ENCODE data around the gene RPS16.

The RPS16 gene

DNA sequence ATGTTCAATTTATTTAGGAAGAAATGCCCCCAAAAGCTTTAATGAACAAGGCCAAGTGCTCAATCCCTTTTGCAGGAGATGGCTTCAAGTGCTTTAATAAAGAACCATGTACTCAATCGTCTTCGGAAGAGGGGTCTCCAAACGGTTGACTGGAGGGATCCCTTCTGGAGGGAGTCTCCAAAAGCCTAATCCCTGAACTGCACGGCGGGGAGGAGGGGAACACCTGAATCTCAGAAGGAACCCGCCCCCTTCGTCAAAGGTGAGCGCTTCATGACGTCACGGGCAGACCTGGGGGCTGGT, 45.3 kb downstream of the RPS16 start:
- H3K4me1 ChIP-seq (ENCODE audit: control insufficient read depth, insufficient read depth, low read length): peaks cover 3% of the 10 kb centered on the region; the same call in 1 of the 2 replicates
- H3K27ac ChIP-seq (ENCODE audit: low read depth, low read length): peak overlapping the region; percentile 99
- no peaks in the 10 kb centered on the region for H3K27me3 ChIP-seq (ENCODE audit: control insufficient read depth, insufficient read depth, low read length)
- H3K36me3 ChIP-seq (ENCODE audit: control insufficient read depth, insufficient read depth, low read length): peaks cover 60% of the 10 kb centered on the region
- no peaks in the 10 kb centered on the region for H3K9me3 ChIP-seq (ENCODE audit: control insufficient read depth, insufficient read depth, low read length)
- H3K9ac ChIP-seq (ENCODE audit: low read depth, low read length): peak overlapping the region; percentile 96
- peak overlapping the region; percentile 92 for H3K4me3 ChIP-seq (ENCODE audit: low read depth, low read length)

- Histone ChIP-seq H3K9ac (ENCODE audit: low read depth, low read length) (peak overlapping the region; percentile 96), H3K9me3 (ENCODE audit: control insufficient read depth, insufficient read depth, low read length) (no peaks in the 10 kb centered on the region), H3K36me3 (ENCODE audit: control insufficient read depth, insufficient read depth, low read length) (peaks cover 58% of the 10 kb centered on the region), H3K4me3 (ENCODE audit: low read depth, low read length) (peak overlapping the region; percentile 92), H3K4me1 (ENCODE audit: control insufficient read depth, insufficient read depth, low read length) (peaks cover 3% of the 10 kb centered on the region; the same call in 1 of the 2 replicates), H3K27me3 (ENCODE audit: control insufficient read depth, insufficient read depth, low read length) (no peaks in the 10 kb centered on the region), H3K27ac (ENCODE audit: low read depth, low read length) (peak overlapping the region; percentile 99)
Measured at GRCh38 chr19:39389631-39390414, 45.9 kb downstream of the RPS16 start.

DNA sequence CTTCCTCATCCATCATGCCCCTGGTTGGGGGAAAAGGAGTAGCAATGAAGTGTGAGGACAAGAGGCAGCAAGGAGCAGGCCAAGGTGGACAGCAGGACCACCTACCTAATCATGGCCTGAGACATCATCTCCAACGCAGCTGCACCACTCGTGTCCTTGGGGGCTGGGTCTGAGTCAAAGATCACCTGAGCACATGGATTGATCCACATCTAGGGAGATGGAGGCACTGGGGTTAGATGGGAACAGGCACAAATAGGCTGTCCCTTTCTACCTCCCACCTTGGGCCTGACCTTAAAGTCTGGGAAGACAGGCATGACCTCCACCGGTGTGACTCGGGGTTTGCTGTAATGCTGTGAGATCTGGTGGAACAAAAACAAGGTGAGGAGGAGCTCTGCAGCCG, 47.1 kb downstream of the RPS16 start:
- Histone ChIP-seq H3K36me3 (ENCODE audit: control insufficient read depth, insufficient read depth, low read length) (peaks cover 58% of the 10 kb centered on the region), H3K9ac (ENCODE audit: low read depth, low read length) (no peak overlapping the region), H3K27ac (ENCODE audit: low read depth, low read length) (no peak overlapping the region), H3K27me3 (ENCODE audit: control insufficient read depth, insufficient read depth, low read length) (no peaks in the 10 kb centered on the region), H3K9me3 (ENCODE audit: control insufficient read depth, insufficient read depth, low read length) (no peaks in the 10 kb centered on the region), H3K4me3 (ENCODE audit: low read depth, low read length) (no peak overlapping the region), H3K4me1 (ENCODE audit: control insufficient read depth, insufficient read depth, low read length) (peaks cover 3% of the 10 kb centered on the region; the same call in 1 of the 2 replicates)

GRCh38 chr19:39386557-39386956, 49.2 kb downstream of the RPS16 start:
- Histone ChIP-seq H3K9me3 (ENCODE audit: control insufficient read depth, insufficient read depth, low read length) (no peaks in the 10 kb centered on the region), H3K27ac (ENCODE audit: low read depth, low read length) (no peak overlapping the region), H3K9ac (ENCODE audit: low read depth, low read length) (no peak overlapping the region), H3K27me3 (ENCODE audit: control insufficient read depth, insufficient read depth, low read length) (no peaks in the 10 kb centered on the region), H3K4me1 (ENCODE audit: control insufficient read depth, insufficient read depth, low read length) (no peaks in the 10 kb centered on the region), H3K4me3 (ENCODE audit: low read depth, low read length) (no peak overlapping the region), H3K36me3 (ENCODE audit: control insufficient read depth, insufficient read depth, low read length) (peaks cover 74% of the 10 kb centered on the region)

- Histone ChIP-seq H3K27ac (ENCODE audit: low read depth, low read length) (no peak overlapping the region), H3K36me3 (ENCODE audit: control insufficient read depth, insufficient read depth, low read length) (peaks cover 81% of the 10 kb centered on the region)
Measured at GRCh38 chr19:39385629-39386411, 49.9 kb downstream of the RPS16 start.

DNA sequence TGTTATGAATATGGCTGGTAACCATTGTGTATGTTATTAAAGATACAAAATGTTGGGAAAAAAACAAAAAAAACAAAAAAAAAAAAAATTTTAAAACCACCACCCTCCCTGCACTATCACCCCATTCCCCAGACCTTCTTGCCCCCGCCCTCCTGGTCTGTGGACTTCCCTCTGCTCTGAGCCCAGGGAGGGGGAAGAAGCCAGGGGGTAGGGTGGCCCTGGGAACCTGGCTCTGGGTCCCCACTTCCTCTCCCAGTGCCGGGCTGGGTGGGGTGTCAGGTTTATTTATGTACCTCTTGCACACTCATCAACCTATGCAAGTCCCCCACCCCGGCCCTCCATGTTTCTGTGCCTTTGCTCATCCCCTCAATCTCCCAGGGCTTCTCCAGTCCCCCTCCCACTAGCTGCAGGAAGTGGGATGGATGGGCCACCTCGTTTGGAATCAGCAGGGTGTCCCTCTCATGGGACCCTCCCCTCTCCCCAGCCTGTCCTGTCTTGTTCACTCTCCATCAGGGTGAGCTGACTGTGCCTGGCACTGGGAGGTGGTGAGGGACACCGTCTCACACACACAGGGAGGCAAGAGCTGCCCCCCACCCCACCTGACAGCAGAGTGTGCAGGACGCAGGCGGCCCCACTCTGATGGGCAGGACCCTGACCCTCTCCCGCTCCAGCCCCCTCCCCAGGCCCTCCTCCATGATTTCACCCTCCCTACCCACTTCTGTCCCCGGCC, 50.7 kb downstream of the RPS16 start:
- Histone ChIP-seq H3K9me3 (ENCODE audit: control insufficient read depth, insufficient read depth, low read length) (no peaks in the 10 kb centered on the region), H3K4me1 (ENCODE audit: control insufficient read depth, insufficient read depth, low read length) (no peaks in the 10 kb centered on the region), H3K36me3 (ENCODE audit: control insufficient read depth, insufficient read depth, low read length) (peaks cover 89% of the 10 kb centered on the region), H3K4me3 (ENCODE audit: low read depth, low read length) (no peak overlapping the region), H3K27me3 (ENCODE audit: control insufficient read depth, insufficient read depth, low read length) (no peaks in the 10 kb centered on the region), H3K27ac (ENCODE audit: low read depth, low read length) (no peak overlapping the region), H3K9ac (ENCODE audit: low read depth, low read length) (no peak overlapping the region)

More at GRCh38 chr19:39385629-39386411, 49.9 kb downstream of the RPS16 start:
- Histone ChIP-seq H3K4me3 (ENCODE audit: low read depth, low read length) (no peak overlapping the region), H3K27me3 (ENCODE audit: control insufficient read depth, insufficient read depth, low read length) (no peaks in the 10 kb centered on the region), H3K4me1 (ENCODE audit: control insufficient read depth, insufficient read depth, low read length) (no peaks in the 10 kb centered on the region), H3K9ac (ENCODE audit: low read depth, low read length) (no peak overlapping the region), H3K9me3 (ENCODE audit: control insufficient read depth, insufficient read depth, low read length) (no peaks in the 10 kb centered on the region)
